OCI-LY7 (cell line): ENCODE data around the gene NIT1.

ENCODE experiments used
- CTCF ChIP-seq: fragments of 200-600 bp; sonication (generic); conservative IDR thresholded peaks from 2 replicates; pipeline ENCODE4 v1.5.1; 2014; ENCODE audit warnings: mild to moderate bottlenecking, antibody characterized with exemption, low read length, moderate library complexity, mixed read lengths
- EZH2phosphoT487 ChIP-seq: fragments of 200-600 bp; sonication (generic); IDR thresholded peaks from 2 replicates; pipeline ENCODE4 v1.6.1; 2018; ENCODE audit warnings: low read depth, borderline replicate concordance, mild to moderate bottlenecking, mixed run types, antibody characterized with exemption, low read length, moderate library complexity, mixed read lengths

GRCh38 chr1:161080441-161081405 is 37.2 kb upstream of the NIT1 start:
- TF ChIP-seq CTCF = no peak
- no peak for TF ChIP-seq EZH2phosphoT487
